HepG2 (cell line): ENCODE data around the gene GLYATL3.

Experiments
- CBX1 ChIP-seq: IDR thresholded peaks from one replicate; pipeline ENCODE4 v1.6.1; 2016; ENCODE audit warnings: antibody characterized with exemption, low read depth
- JUNB ChIP-seq: sonication (generic); formaldehyde crosslinking; IDR thresholded peaks from 2 replicates; pipeline ENCODE4 v1.8.0; 2022; ENCODE audit warnings: missing genetic modification reagents, mild to moderate bottlenecking, borderline replicate concordance
- SMYD3 ChIP-seq: sonication (generic); formaldehyde crosslinking; IDR thresholded peaks from 2 replicates; pipeline ENCODE4 v1.8.1; 2023; ENCODE audit warnings: mild to moderate bottlenecking, missing genetic modification reagents
- TF ChIP-seq, protein P1 (sequence below): sonication (generic); formaldehyde crosslinking; IDR thresholded peaks from 2 replicates; pipeline ENCODE4 v1.5.0; 2020; ENCODE audit warnings: mild to moderate bottlenecking, missing genetic modification reagents, moderate library complexity
- TF ChIP-seq, protein P2 (sequence below): sonication (generic); formaldehyde crosslinking; IDR thresholded peaks from 2 replicates; pipeline ENCODE4 v1.5.1; 2020; ENCODE audit warnings: missing genetic modification reagents, mild to moderate bottlenecking, borderline replicate concordance
- TF ChIP-seq, protein P3 (sequence below): sonication (generic); formaldehyde crosslinking; IDR thresholded peaks from 2 replicates; pipeline ENCODE4 v1.5.1; 2020; ENCODE audit warnings: mild to moderate bottlenecking, missing genetic modification reagents, moderate library complexity

DNA sequence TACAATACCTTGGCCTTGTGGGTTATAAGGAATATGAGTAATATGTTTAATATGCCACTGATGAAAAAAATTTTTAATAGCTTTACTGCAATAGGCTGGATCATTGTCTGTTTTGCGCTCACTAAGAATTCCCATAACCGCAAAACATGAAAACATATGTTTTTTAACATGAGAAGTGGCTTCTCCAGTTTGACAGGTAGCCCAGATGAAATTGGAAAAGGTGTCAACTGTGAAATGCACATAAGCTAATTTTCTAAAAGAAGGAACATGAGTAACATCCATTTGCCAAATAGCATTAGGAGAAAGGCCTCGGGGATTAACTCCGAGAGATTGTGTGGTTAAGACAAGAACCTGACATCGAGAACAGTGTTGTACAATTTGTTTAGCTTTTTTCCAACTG lies 4.9 kb downstream of the GLYATL3 start:
- TF ChIP-seq, protein P1, sequence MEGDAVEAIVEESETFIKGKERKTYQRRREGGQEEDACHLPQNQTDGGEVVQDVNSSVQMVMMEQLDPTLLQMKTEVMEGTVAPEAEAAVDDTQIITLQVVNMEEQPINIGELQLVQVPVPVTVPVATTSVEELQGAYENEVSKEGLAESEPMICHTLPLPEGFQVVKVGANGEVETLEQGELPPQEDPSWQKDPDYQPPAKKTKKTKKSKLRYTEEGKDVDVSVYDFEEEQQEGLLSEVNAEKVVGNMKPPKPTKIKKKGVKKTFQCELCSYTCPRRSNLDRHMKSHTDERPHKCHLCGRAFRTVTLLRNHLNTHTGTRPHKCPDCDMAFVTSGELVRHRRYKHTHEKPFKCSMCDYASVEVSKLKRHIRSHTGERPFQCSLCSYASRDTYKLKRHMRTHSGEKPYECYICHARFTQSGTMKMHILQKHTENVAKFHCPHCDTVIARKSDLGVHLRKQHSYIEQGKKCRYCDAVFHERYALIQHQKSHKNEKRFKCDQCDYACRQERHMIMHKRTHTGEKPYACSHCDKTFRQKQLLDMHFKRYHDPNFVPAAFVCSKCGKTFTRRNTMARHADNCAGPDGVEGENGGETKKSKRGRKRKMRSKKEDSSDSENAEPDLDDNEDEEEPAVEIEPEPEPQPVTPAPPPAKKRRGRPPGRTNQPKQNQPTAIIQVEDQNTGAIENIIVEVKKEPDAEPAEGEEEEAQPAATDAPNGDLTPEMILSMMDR (CRISPR knock-in tag), result no peak
- no peak for TF ChIP-seq CBX1
- TF ChIP-seq SMYD3, result no peak
- no peak for TF ChIP-seq JUNB (CRISPR knock-in tag)
- TF ChIP-seq, protein P2, sequence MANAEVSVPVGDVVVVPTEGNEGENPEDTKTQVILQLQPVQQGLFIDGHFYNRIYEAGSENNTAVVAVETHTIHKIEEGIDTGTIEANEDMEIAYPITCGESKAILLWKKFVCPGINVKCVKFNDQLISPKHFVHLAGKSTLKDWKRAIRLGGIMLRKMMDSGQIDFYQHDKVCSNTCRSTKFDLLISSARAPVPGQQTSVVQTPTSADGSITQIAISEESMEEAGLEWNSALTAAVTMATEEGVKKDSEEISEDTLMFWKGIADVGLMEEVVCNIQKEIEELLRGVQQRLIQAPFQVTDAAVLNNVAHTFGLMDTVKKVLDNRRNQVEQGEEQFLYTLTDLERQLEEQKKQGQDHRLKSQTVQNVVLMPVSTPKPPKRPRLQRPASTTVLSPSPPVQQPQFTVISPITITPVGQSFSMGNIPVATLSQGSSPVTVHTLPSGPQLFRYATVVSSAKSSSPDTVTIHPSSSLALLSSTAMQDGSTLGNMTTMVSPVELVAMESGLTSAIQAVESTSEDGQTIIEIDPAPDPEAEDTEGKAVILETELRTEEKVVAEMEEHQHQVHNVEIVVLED, result no peak
- TF ChIP-seq, protein P3, sequence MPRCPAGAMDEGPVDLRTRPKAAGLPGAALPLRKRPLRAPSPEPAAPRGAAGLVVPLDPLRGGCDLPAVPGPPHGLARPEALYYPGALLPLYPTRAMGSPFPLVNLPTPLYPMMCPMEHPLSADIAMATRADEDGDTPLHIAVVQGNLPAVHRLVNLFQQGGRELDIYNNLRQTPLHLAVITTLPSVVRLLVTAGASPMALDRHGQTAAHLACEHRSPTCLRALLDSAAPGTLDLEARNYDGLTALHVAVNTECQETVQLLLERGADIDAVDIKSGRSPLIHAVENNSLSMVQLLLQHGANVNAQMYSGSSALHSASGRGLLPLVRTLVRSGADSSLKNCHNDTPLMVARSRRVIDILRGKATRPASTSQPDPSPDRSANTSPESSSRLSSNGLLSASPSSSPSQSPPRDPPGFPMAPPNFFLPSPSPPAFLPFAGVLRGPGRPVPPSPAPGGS, result no peak
